Adrenal gland (tissue), 12 donors: ENCODE data around the gene BIN2. TPM values are rescaled to one million over a fixed set of nuclear protein-coding genes. Genes with fewer than 3 reads are reported as not detected.
"Not testable (repeated sequence)": the region's sequence is repeated elsewhere in the genome, so short reads cannot be mapped to it uniquely, and the experiment has no call there.

ENCODE experiments used
- DNase-seq, 7 donors: peaks; one replicate each; pipeline ENCODE4 v3.0.0-alpha.2; 2019 to 2020
- H3K27ac ChIP-seq, 5 donors: fragments of 200-600 bp; sonication (generic) in 4 of 5; 1 replicate in 3 of 5; 2 replicates in 2 of 5; pipeline versions ENCODE4 v1.5.1 to v1.8.0; 2016 to 2020; ENCODE audit warnings: mild to moderate bottlenecking in 1 of 5
- H3K27me3 ChIP-seq: fragments of 200-600 bp; 2 replicates; pipeline ENCODE4 v1.8.0; 2021
- H3K36me3 ChIP-seq, 2 donors: fragments of 200-600 bp; replicated peaks in 1 of 2; 1 replicate in 1 of 2; 2 replicates in 1 of 2; pipeline versions ENCODE4 v1.5.1 to v1.8.0; 2018 to 2022
- H3K4me1 ChIP-seq, 2 donors: fragments of 200-600 bp; replicated peaks in 1 of 2; 1 replicate in 1 of 2; 2 replicates in 1 of 2; pipeline versions ENCODE4 v1.5.1 to v1.8.0; 2018 to 2021
- H3K4me3 ChIP-seq, 4 donors: fragments of 200-600 bp; sonication (generic) in 3 of 4; one replicate each; pipeline ENCODE4 v1.5.1; 2016 to 2018
- H3K9me3 ChIP-seq, 3 donors: fragments of 200-600 bp; sonication (generic) in 1 of 3; replicated peaks in 1 of 3; 1 replicate in 2 of 3; 2 replicates in 1 of 3; pipeline versions ENCODE4 v1.5.1 to v1.8.0; 2016 to 2021
- POLR2A ChIP-seq, 2 donors: fragments of 450-650 bp; IDR thresholded peaks; one replicate each; pipeline ENCODE4 v1.6.1; 2017; ENCODE audit warnings: antibody characterized with exemption in 2 of 2, mild to moderate bottlenecking in 2 of 2, moderate library complexity in 1 of 2
- WGBS, 4 donors: extraction: QIAGEN DNeasy Blood & Tissue Kit in 2 of 4; methylation state at CpG; one replicate each; pipeline versions ENCODE4 v1.1.5 to v1.1.7; 2013 to 2017; 5-methylcytosine and 5-hydroxymethylcytosine counted together
- intact Hi-C, 2 donors: fragments of 100-400 bp; cut with DNase I; formaldehyde crosslinking; loops; one replicate each; pipeline versions ENCODE4 v1.14.1 to v1.15.0; 2022 to 2023
- polyA plus RNA-seq, 3 donors: library from polyadenylated mRNA; stranded (reverse); fragments of 200-250 nt in 2 of 3; fragments of 350-450 nt in 1 of 3; fragmentation: Illumina TruSeq in 1 of 3; extraction: RNeasy Lipid Tissue Mini Kit (QIAGEN cat#74804) in 1 of 3; gene quantifications; one replicate each; pipeline ENCODE4 v1.2.3, GENCODE V29; 2013 to 2014
- total RNA-seq, 9 donors: library from RNA; depleted of rRNA in 4 of 9; stranded (reverse); fragments of >200 nt in 4 of 9; fragments of 120-200 nt in 1 of 9; fragmentation: NEBNext Ultra II Directional in 1 of 9; extraction: Animal tissue kit (Norgen Biotek cat#: 25700) in 1 of 9; gene quantifications; one replicate each; pipeline versions ENCODE4 v1.1.0 to v1.2.4, GENCODE V29; 2013 to 2023
- TF ChIP-seq, protein P1 (sequence below), 6 experiments: fragments of 450-650 bp in 4 of 6; fragments of 200-600 bp in 2 of 6; sonication (generic) in 1 of 6; IDR thresholded peaks; 1 replicate in 5 of 6; 2 replicates in 1 of 6; pipeline versions ENCODE4 v1.5.1 to v1.8.0; 2016 to 2021; ENCODE audit warnings: antibody characterized with exemption in 6 of 6, mild to moderate bottlenecking in 2 of 6, moderate library complexity in 1 of 6
- donor health status: healthy with polysubstance abuse.
- donor health status: Bipolar disorder and iron deficiency.
- donor health status: DM: yes; HTN: yes; CAD: no.
- donor health status: DM: no; HTN: no; CAD: no.
- donor health status: DM: no; HTN: no; CAD: no.
- donor health status: DM: yes; HTN: yes; CAD: no.

BIN2 gene
- total and polyA plus RNA-seq, 12 donors = 2.3 to 16.6 (median 6.1) TPM

GRCh38 chr12:51293696-51294095 lies 30.3 kb downstream of the BIN2 start:
- intact Hi-C loops = no loop called here
- no peaks in the 10 kb centered on the region for H3K4me1 ChIP-seq
- TF ChIP-seq, protein P1, sequence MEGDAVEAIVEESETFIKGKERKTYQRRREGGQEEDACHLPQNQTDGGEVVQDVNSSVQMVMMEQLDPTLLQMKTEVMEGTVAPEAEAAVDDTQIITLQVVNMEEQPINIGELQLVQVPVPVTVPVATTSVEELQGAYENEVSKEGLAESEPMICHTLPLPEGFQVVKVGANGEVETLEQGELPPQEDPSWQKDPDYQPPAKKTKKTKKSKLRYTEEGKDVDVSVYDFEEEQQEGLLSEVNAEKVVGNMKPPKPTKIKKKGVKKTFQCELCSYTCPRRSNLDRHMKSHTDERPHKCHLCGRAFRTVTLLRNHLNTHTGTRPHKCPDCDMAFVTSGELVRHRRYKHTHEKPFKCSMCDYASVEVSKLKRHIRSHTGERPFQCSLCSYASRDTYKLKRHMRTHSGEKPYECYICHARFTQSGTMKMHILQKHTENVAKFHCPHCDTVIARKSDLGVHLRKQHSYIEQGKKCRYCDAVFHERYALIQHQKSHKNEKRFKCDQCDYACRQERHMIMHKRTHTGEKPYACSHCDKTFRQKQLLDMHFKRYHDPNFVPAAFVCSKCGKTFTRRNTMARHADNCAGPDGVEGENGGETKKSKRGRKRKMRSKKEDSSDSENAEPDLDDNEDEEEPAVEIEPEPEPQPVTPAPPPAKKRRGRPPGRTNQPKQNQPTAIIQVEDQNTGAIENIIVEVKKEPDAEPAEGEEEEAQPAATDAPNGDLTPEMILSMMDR (IDR thresholded peaks at IDR 0.05) = no peak
- no peak for TF ChIP-seq POLR2A (IDR thresholded peaks at IDR 0.05)
- H3K9me3 ChIP-seq = no peaks in the 10 kb centered on the region
- no peak for DNase-seq
- H3K27me3 ChIP-seq = no peaks in the 10 kb centered on the region
- H3K4me3 ChIP-seq = no peak overlapping the region
- H3K27ac ChIP-seq = no peak overlapping the region
- no peaks in the 10 kb centered on the region for H3K36me3 ChIP-seq

- H3K4me3 ChIP-seq, H3K4me1 ChIP-seq, H3K36me3 ChIP-seq, H3K27me3 ChIP-seq, intact Hi-C loops, H3K9me3 ChIP-seq, H3K27ac ChIP-seq: not testable (repeated sequence)
- peak in 6 of 7 donors; percentile 16 to 56 (median 27) for DNase-seq
- WGBS, 4 donors = 80 to 89% (median 82%) methylated on average over 8 to 9 of the region's 9 CpGs
Observed at GRCh38 chr12:51291603-51292513, 32.1 kb downstream of the BIN2 start.

GRCh38 chr12:51285843-51286242 lies 38.1 kb downstream of the BIN2 start:
- H3K4me1 ChIP-seq = no peaks in the 10 kb centered on the region
- no peaks in the 10 kb centered on the region for H3K36me3 ChIP-seq
- TF ChIP-seq, protein P1 (IDR thresholded peaks at IDR 0.05) = no peak
- TF ChIP-seq POLR2A (IDR thresholded peaks at IDR 0.05) = no peak
- WGBS, 4 donors = 80 to 90% (median 85%) methylated on average over 1 of the region's 1 CpG
- no peak overlapping the region for H3K27ac ChIP-seq
- no peak for DNase-seq
- no peaks in the 10 kb centered on the region for H3K27me3 ChIP-seq
- H3K9me3 ChIP-seq = no peaks in the 10 kb centered on the region
- H3K4me3 ChIP-seq = no peak overlapping the region
- intact Hi-C loops = no loop called here

GRCh38 chr12:51281202-51281924 lies 42.6 kb downstream of the BIN2 start:
- TF ChIP-seq, protein P1 (IDR thresholded peaks at IDR 0.05) = no peak
- TF ChIP-seq POLR2A (IDR thresholded peaks at IDR 0.05) = no peak
- Histone ChIP-seq H3K4me1 (no peaks in the 10 kb centered on the region), H3K27ac (no peak overlapping the region), H3K27me3 (no peaks in the 10 kb centered on the region), H3K36me3 (no peaks in the 10 kb centered on the region), H3K4me3 (no peak overlapping the region), H3K9me3 (no peaks in the 10 kb centered on the region)
- intact Hi-C loops = no loop called here
- DNase-seq = peak in 2 of 7 donors; percentile 18 to 21
- WGBS, 4 donors = 78 to 90% (median 83%) methylated on average over 4 of the region's 4 CpGs
